Gastrocnemius medialis (tissue), 4 donors: ENCODE results near the gene GSTCD.

Source experiments
- POLR2A ChIP-seq, 2 donors: fragments of 450-650 bp; IDR thresholded peaks; one replicate each; pipeline ENCODE4 v1.6.1; 2017; ENCODE audit warnings: antibody characterized with exemption in 2 of 2, mild to moderate bottlenecking in 2 of 2, moderate library complexity in 2 of 2
- TF ChIP-seq, protein P1 (sequence below), 5 experiments: fragments of 450-650 bp in 3 of 5; fragments of 200-600 bp in 2 of 5; sonication (generic) in 2 of 5; IDR thresholded peaks in 4 of 5; conservative IDR thresholded peaks in 1 of 5; 1 replicate in 4 of 5; 2 replicates in 1 of 5; pipeline ENCODE4 v1.5.1; 2016 to 2019; ENCODE audit warnings: antibody characterized with exemption in 5 of 5, mild to moderate bottlenecking in 3 of 5, moderate library complexity in 3 of 5

GRCh38 chr4:105679186-105679585 is 29.4 kb upstream of the GSTCD start:
- TF ChIP-seq, protein P1, sequence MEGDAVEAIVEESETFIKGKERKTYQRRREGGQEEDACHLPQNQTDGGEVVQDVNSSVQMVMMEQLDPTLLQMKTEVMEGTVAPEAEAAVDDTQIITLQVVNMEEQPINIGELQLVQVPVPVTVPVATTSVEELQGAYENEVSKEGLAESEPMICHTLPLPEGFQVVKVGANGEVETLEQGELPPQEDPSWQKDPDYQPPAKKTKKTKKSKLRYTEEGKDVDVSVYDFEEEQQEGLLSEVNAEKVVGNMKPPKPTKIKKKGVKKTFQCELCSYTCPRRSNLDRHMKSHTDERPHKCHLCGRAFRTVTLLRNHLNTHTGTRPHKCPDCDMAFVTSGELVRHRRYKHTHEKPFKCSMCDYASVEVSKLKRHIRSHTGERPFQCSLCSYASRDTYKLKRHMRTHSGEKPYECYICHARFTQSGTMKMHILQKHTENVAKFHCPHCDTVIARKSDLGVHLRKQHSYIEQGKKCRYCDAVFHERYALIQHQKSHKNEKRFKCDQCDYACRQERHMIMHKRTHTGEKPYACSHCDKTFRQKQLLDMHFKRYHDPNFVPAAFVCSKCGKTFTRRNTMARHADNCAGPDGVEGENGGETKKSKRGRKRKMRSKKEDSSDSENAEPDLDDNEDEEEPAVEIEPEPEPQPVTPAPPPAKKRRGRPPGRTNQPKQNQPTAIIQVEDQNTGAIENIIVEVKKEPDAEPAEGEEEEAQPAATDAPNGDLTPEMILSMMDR (IDR thresholded peaks at IDR 0.05 in 4 of 5, conservative IDR thresholded peaks at IDR 0.05 in 1 of 5): no peak
- TF ChIP-seq POLR2A (IDR thresholded peaks at IDR 0.05): no peak
